Measurements from ENCODE around the gene PDGFD. TPM values are rescaled to one million over a fixed set of nuclear protein-coding genes. Genes with fewer than 3 reads are reported as not detected.

The PDGFD gene
- total and polyA plus RNA-seq, 2 donors (not counting 3 experiments of a cell fraction or from before 2014, with no cell fraction given): 6.3 to 13.1 TPM

DNA sequence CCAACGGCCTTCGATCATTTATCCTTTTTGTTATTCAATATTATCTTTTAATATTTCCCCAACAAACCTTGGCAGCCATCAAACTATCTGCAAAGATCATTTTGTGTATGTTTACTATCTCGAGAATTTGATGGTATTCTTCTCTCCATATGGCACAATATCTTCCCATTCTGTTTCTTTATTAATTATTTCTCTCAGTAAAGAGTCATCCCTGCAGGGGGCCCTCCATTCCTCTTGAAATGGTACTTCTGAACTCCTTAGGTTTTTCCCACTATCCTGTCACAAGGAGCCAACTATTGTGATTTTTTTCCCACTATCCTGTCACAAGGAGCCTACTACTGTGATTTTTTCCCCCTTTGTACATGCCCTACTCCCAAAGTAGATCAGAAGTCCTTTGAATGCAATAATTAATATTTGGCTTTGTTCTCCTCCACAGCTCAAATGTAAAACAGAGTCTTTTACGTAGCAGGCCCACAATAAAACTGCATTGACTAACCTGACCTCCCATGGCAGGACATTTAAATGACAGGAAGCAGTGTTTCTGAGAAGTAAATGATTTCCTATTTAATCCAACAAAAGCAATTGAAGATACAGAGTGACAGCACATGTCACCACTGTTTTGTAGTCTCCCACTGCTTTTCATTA, 43.3 kb downstream of the PDGFD start:
- dilution Hi-C loops (cut with MboI; ENCODE audit: extremely low pct_ligation_motif_present, low sequenced_read_pairs) (no loop called here), intact Hi-C loops (cut with micrococcal nuclease) (no loop called here)
- Histone ChIP-seq H3K4me3 (replicated peaks in 1 of 3; ENCODE audit: insufficient read depth in 1 of 3, low read depth in 1 of 3, low read length in 3 of 3) (no peak overlapping the region), H4K20me1 (replicated peaks; ENCODE audit: control insufficient read depth, extremely low read depth, insufficient read depth, low read length) (no peaks in the 10 kb centered on the region), H3K9me3 (replicated peaks; ENCODE audit: control insufficient read depth, insufficient read depth, low read length) (no peaks in the 10 kb centered on the region), H3K27ac (ENCODE audit: insufficient read depth, low read depth, low read length) (no peak overlapping the region), H3K4me1 (ENCODE audit: control insufficient read depth, extremely low read depth, insufficient read depth, low read length) (no peaks in the 10 kb centered on the region), H3K9me1 (replicated peaks; ENCODE audit: control insufficient read depth, extremely low read depth, insufficient read depth, low read length) (no peaks in the 10 kb centered on the region), H3K9ac (replicated peaks; ENCODE audit: extremely low read depth, insufficient read depth, low read length) (no peak overlapping the region), H3K36me3 (ENCODE audit: control insufficient read depth in 2 of 2, extremely low read depth in 1 of 2, insufficient read depth in 2 of 2, low read length in 2 of 2) (no peaks in the 10 kb centered on the region), H3K79me2 (ENCODE audit: control insufficient read depth, insufficient read depth, low read length) (no peaks in the 10 kb centered on the region), H2AFZ (ENCODE audit: low read depth, low read length) (no peak overlapping the region), H3K4me2 (ENCODE audit: insufficient read depth, low read length) (no peak overlapping the region), H3K27me3 (ENCODE audit: control insufficient read depth in 2 of 2, insufficient read depth in 2 of 2, low read length in 2 of 2) (no peaks in the 10 kb centered on the region)
- no peak for FAIRE-seq
- TF ChIP-seq FOS (IDR thresholded peaks at IDR 0.05; ENCODE audit: borderline replicate concordance, insufficient read depth, low read length): no peak
- DNase-seq (ENCODE audit: low read depth, low spot score): peak; percentile 21
- ChIA-PET CTCF (no interaction called here), POLR2A (no interaction called here)
- BruUV-seq (replicated peaks): no TSS peak

DNA sequence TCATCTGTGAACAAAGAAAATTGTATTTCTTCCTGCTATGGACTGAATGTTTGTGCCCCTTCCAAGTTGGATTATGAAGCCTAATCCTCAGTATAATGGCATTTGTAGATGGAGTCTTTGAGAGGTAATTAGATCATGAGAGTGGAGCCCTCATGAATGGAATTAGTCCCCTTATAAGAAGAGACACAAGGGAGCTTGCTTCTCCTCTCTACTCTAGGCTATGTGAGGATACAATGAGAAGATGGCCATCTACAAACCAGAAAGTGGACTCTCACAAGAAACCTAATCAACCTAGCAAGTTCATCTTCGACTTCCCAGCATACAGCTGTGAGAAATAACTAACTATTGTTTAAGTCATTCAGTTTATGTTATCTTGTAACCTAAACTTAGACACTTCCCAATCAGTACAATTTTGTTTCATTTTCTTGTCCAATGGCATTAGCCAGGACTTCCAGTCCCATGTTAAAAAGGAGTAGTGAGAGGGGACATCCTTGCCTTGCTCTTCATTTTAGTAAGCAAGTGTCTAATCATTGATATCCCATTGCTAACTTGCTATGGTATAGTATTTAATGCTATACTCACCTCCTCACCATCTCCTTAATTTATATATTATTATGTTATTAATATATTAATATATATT, 45.7 kb downstream of the PDGFD start:
- no peaks in the 10 kb centered on the region for H3K79me2 ChIP-seq (ENCODE audit: control insufficient read depth, insufficient read depth, low read length)
- DNase-seq (ENCODE audit: low read depth, low spot score) (no peak), FAIRE-seq (no peak)
- no TSS peak for BruUV-seq (replicated peaks)
- H3K27ac ChIP-seq (ENCODE audit: insufficient read depth, low read depth, low read length): no peak overlapping the region
- TF ChIP-seq POLR2AphosphoS5 (IDR thresholded peaks at IDR 0.05; ENCODE audit: insufficient read depth, low read depth, low read length): no peak
- no peak for TF ChIP-seq GATA2 (IDR thresholded peaks at IDR 0.05; ENCODE audit: insufficient read depth, insufficient read length, low read depth, low read length)
- TF ChIP-seq POLR2A (IDR thresholded peaks at IDR 0.05; ENCODE audit: low read depth, low read length): no peak
- TF ChIP-seq JUN (IDR thresholded peaks at IDR 0.05; ENCODE audit: borderline replicate concordance, insufficient read depth, insufficient read length, low read depth): no peak
- TF ChIP-seq, protein P1, sequence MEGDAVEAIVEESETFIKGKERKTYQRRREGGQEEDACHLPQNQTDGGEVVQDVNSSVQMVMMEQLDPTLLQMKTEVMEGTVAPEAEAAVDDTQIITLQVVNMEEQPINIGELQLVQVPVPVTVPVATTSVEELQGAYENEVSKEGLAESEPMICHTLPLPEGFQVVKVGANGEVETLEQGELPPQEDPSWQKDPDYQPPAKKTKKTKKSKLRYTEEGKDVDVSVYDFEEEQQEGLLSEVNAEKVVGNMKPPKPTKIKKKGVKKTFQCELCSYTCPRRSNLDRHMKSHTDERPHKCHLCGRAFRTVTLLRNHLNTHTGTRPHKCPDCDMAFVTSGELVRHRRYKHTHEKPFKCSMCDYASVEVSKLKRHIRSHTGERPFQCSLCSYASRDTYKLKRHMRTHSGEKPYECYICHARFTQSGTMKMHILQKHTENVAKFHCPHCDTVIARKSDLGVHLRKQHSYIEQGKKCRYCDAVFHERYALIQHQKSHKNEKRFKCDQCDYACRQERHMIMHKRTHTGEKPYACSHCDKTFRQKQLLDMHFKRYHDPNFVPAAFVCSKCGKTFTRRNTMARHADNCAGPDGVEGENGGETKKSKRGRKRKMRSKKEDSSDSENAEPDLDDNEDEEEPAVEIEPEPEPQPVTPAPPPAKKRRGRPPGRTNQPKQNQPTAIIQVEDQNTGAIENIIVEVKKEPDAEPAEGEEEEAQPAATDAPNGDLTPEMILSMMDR (IDR thresholded peaks at IDR 0.05; ENCODE audit: extremely low read depth in 1 of 2, insufficient read depth in 1 of 2, low read depth in 1 of 2, low read length in 2 of 2): no peak
- TF ChIP-seq, protein P2, sequence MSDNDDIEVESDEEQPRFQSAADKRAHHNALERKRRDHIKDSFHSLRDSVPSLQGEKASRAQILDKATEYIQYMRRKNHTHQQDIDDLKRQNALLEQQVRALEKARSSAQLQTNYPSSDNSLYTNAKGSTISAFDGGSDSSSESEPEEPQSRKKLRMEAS (IDR thresholded peaks at IDR 0.05; ENCODE audit: insufficient read depth, insufficient read length): no peak
- no peak for TF ChIP-seq MYC (IDR thresholded peaks at IDR 0.05; ENCODE audit: low read depth, low read length)
- TF ChIP-seq EZH2 (IDR thresholded peaks at IDR 0.05; ENCODE audit: borderline replicate concordance, low read depth, low read length, severe bottlenecking): no peak
- no peak for TF ChIP-seq FOS (IDR thresholded peaks at IDR 0.05; ENCODE audit: borderline replicate concordance, insufficient read depth, low read length)
- dilution Hi-C loops (cut with MboI; ENCODE audit: extremely low pct_ligation_motif_present, low sequenced_read_pairs) (no loop called here), intact Hi-C loops (cut with micrococcal nuclease) (no loop called here)
- no peaks in the 10 kb centered on the region for H3K9me3 ChIP-seq (replicated peaks; ENCODE audit: control insufficient read depth, insufficient read depth, low read length)
- H3K4me3 ChIP-seq (replicated peaks in 1 of 3; ENCODE audit: insufficient read depth in 1 of 3, low read depth in 1 of 3, low read length in 3 of 3): no peak overlapping the region
- CTCF ChIA-PET: no interaction called here
- no peaks in the 10 kb centered on the region for H3K27me3 ChIP-seq (ENCODE audit: control insufficient read depth in 2 of 2, insufficient read depth in 2 of 2, low read length in 2 of 2)
- H3K4me2 ChIP-seq (ENCODE audit: insufficient read depth, low read length): no peak overlapping the region
- H3K9ac ChIP-seq (replicated peaks; ENCODE audit: extremely low read depth, insufficient read depth, low read length): no peak overlapping the region
- H4K20me1 ChIP-seq (replicated peaks; ENCODE audit: control insufficient read depth, extremely low read depth, insufficient read depth, low read length): no peaks in the 10 kb centered on the region
- H3K4me1 ChIP-seq (ENCODE audit: control insufficient read depth, extremely low read depth, insufficient read depth, low read length): no peaks in the 10 kb centered on the region
- POLR2A ChIA-PET: no interaction called here
- H3K36me3 ChIP-seq (ENCODE audit: control insufficient read depth in 2 of 2, extremely low read depth in 1 of 2, insufficient read depth in 2 of 2, low read length in 2 of 2): no peaks in the 10 kb centered on the region
- no peak overlapping the region for H2AFZ ChIP-seq (ENCODE audit: low read depth, low read length)
- no peaks in the 10 kb centered on the region for H3K9me1 ChIP-seq (replicated peaks; ENCODE audit: control insufficient read depth, extremely low read depth, insufficient read depth, low read length)

Data from endothelial cell of umbilical vein (primary cell).